ENCODE data around the gene ARHGAP35. TPM values are rescaled to one million over a fixed set of nuclear protein-coding genes. Genes with fewer than 3 reads are reported as not detected.

The ARHGAP35 gene
- total and polyA plus RNA-seq, 10 of the 15 experiments (the other 5 are each of a cell fraction or from before 2014, with no cell fraction given), result 0.85 to 29.9 (median 11.5) TPM

GRCh38 chr19:46860125-46860845 is 512 bp upstream of the ARHGAP35 start (continued):
- TF ChIP-seq SMAD1 (IDR thresholded peaks at IDR 0.05; ENCODE audit: low read depth, partially characterized antibody), result no peak
- TF ChIP-seq, protein P1, sequence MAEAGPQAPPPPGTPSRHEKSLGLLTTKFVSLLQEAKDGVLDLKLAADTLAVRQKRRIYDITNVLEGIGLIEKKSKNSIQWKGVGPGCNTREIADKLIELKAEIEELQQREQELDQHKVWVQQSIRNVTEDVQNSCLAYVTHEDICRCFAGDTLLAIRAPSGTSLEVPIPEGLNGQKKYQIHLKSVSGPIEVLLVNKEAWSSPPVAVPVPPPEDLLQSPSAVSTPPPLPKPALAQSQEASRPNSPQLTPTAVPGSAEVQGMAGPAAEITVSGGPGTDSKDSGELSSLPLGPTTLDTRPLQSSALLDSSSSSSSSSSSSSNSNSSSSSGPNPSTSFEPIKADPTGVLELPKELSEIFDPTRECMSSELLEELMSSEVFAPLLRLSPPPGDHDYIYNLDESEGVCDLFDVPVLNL (IDR thresholded peaks at IDR 0.05; ENCODE audit: low read depth, low read length), result no peak
- 0 out of 2 replicates have a peak, but pooled peaks have one; percentile 19 for TF ChIP-seq POLR2AphosphoS2 (IDR thresholded peaks at IDR 0.05; ENCODE audit: low read depth, low read length)
- peak; percentile 79 for TF ChIP-seq KLF5 (IDR thresholded peaks at IDR 0.05; ENCODE audit: partially characterized antibody)
- no peak for TF ChIP-seq FOXK2 (IDR thresholded peaks at IDR 0.05)

DNA sequence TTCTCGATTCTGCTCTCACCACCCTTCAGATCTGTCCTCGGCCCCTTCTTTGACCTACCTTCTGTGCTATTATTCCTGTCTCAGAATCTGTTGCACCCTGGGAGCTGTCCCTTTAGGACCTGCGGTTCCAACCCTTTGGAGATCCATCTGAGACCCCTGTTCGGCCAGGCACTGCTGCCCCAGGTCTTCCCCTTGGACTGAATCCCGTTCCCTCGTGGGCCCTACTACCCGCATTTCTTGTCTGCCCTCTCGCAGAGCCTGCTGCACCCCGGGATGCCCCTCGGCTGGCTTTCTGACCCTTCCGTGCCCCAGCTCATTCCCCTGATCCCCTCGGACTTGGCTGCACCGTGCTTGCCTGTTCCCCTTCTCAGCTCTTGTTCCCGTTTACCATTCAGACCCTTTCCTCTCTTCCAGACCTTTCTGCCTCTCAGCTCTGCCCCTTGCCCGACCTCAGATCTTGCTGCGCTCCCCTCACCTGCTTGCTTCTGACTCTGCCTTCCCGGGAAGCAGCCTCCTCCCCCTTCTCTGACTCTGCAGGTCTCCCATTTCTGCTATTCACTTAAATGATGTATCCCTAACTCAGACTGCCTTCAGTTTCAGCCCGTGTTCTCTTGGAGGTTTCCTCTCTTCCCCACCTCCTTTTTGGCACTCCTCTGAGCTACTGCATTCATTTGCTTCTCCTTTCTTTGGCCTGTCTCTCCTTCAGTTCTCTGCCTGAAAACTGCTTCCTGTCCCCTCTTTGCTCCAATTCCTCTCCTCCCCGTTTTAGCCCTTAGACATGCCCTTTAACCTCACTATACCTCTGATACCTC is 1.1 kb downstream of the ARHGAP35 start:
- SMC1A ChIA-PET (ENCODE audit: uncharacterized antibody, unreplicated experiment), result interaction anchor here (1.0 to 2.5 kb wide), 6 partner anchors 23 to 243 kb away, joined by 3 to 11 read pairs (median 4); no protein-coding TSS in a partner anchor
- DNase-seq (ENCODE audit: low read depth, low spot score), result no peak
- in situ Hi-C loops (cut with MboI), result no loop called here

More for the DNA sequence above, 1.1 kb downstream of the ARHGAP35 start:
- H3K27me3 ChIP-seq (replicated peaks in 1 of 2; ENCODE audit: control insufficient read depth in 2 of 2, insufficient read depth in 2 of 2, low read length in 1 of 2), result no peaks in the 10 kb centered on the region
- WGBS (ENCODE audit: insufficient coverage, insufficient replicate concordance, low lambda C conversion rate, missing lambda C conversion rate), result 2% methylated on average over 19 of the region's 19 CpGs
- no peak for ATAC-seq
- peaks cover 6% of the 10 kb centered on the region for H4K20me1 ChIP-seq (ENCODE audit: control insufficient read depth, insufficient read depth)
- ChIA-PET RAD21 (ENCODE audit: unreplicated experiment) (interaction anchor here (0.5 to 2.7 kb wide), 7 partner anchors 21 to 514 kb away, joined by 3 to 11 read pairs (median 5); no protein-coding TSS in a partner anchor), CTCF (interaction anchor here (0.7 to 3.0 kb wide), 8 partner anchors 55 to 129 kb away, joined by 3 to 20 read pairs (median 4); no protein-coding TSS in a partner anchor), POLR2A (interaction anchor here (0.5 to 1.6 kb wide), 5 partner anchors 10 to 664 kb away, joined by 3 to 8 read pairs (median 4); no protein-coding TSS in a partner anchor)
- peak overlapping the region; percentile 75 for H3K4me2 ChIP-seq (ENCODE audit: control insufficient read depth, insufficient read depth)
- H3K79me2 ChIP-seq (ENCODE audit: control insufficient read depth, insufficient read depth, low read length), result peaks cover 59% of the 10 kb centered on the region
- TF ChIP-seq IKZF2 (IDR thresholded peaks at IDR 0.05) (peak in 1 of 2 experiments; percentile 20; a peak in 1 of 4 replicates), SREBF1 (IDR thresholded peaks at IDR 0.05; ENCODE audit: low read length) (no peak), POLR2A (IDR thresholded peaks at IDR 0.05; ENCODE audit: low read depth, low read length) (0 out of 2 replicates have a peak, but pooled peaks have one; percentile 37), EZH2 (IDR thresholded peaks at IDR 0.05; ENCODE audit: borderline replicate concordance, control insufficient read depth, low read depth, low read length) (no peak), NR2F1 (conservative IDR thresholded peaks at IDR 0.05) (peak; percentile 69), NR2C1 (IDR thresholded peaks at IDR 0.05) (peak; percentile 36; the same call in 1 of the 2 replicates), RB1 (IDR thresholded peaks at IDR 0.05; ENCODE audit: borderline replicate concordance) (no peak), IKZF1 (conservative IDR thresholded peaks at IDR 0.05) (0 out of 2 replicates have a peak, but pooled peaks have one; percentile 17), NFYA (IDR thresholded peaks at IDR 0.05; ENCODE audit: borderline replicate concordance, low read depth, low read length) (no peak), TCF7 (IDR thresholded peaks at IDR 0.05; ENCODE audit: borderline replicate concordance) (no peak)
- TF ChIP-seq, protein P2, sequence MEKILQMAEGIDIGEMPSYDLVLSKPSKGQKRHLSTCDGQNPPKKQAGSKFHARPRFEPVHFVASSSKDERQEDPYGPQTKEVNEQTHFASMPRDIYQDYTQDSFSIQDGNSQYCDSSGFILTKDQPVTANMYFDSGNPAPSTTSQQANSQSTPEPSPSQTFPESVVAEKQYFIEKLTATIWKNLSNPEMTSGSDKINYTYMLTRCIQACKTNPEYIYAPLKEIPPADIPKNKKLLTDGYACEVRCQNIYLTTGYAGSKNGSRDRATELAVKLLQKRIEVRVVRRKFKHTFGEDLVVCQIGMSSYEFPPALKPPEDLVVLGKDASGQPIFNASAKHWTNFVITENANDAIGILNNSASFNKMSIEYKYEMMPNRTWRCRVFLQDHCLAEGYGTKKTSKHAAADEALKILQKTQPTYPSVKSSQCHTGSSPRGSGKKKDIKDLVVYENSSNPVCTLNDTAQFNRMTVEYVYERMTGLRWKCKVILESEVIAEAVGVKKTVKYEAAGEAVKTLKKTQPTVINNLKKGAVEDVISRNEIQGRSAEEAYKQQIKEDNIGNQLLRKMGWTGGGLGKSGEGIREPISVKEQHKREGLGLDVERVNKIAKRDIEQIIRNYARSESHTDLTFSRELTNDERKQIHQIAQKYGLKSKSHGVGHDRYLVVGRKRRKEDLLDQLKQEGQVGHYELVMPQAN (conservative IDR thresholded peaks at IDR 0.05), result peak; percentile 52; the same call in 1 of the 2 replicates
- no peak overlapping the region for H2AFZ ChIP-seq (ENCODE audit: control insufficient read depth, low read depth, low read length)
- H3K9ac ChIP-seq (ENCODE audit: control insufficient read depth, insufficient read depth, low read length), result peak overlapping the region; percentile 86
- H3K36me3 ChIP-seq (ENCODE audit: control insufficient read depth in 2 of 2, insufficient read depth in 2 of 2, low read length in 1 of 2), result no peaks in the 10 kb centered on the region; a peak in 1 of 4 replicates
- H3K4me1 ChIP-seq (ENCODE audit: control insufficient read depth, insufficient read depth, low read length), result peaks cover 5% of the 10 kb centered on the region; the same call in 1 of the 2 replicates
- no peak for FAIRE-seq
- BruUV-seq (replicated peaks), result no TSS peak
- intact Hi-C loops (cut with micrococcal nuclease; ENCODE audit: unreplicated experiment), result no loop called here
- H3K9me3 ChIP-seq (replicated peaks; ENCODE audit: control insufficient read depth, insufficient read depth, low read length), result no peaks in the 10 kb centered on the region
- H3K27ac ChIP-seq (ENCODE audit: control insufficient read depth, insufficient read depth), result peak overlapping the region; percentile 68
- peak overlapping the region; percentile 77 for H3K4me3 ChIP-seq

All from GM12878 (cell line).